ENCODE data around the gene FBXL19. TPM values are rescaled to one million over a fixed set of nuclear protein-coding genes. Genes with fewer than 3 reads are reported as not detected.

Gene FBXL19
- total RNA-seq = 21.0 and 21.5 TPM in 2 replicates

GRCh38 chr16:30923554-30924075, at the start of gene FBXL19:
TSS of gene FBXL19 (plus strand) at chr16:30923572. CDS start at chr16:30925755, 2,183 bp downstream.

GRCh38 chr16:30893744-30894539, 29.4 kb upstream of the FBXL19 start, which contains the start of gene BCL7C:
TSS of gene BCL7C (minus strand) at chr16:30894077. CDS start at chr16:30893944, 133 bp downstream.

GRCh38 chr16:30896261-30896888, 27.0 kb upstream of the FBXL19 start, which contains the start of gene CTF1:
TSS of gene CTF1 (plus strand) at chr16:30896614. CDS start at chr16:30896644, 30 bp downstream.

GRCh38 chr16:30948667-30949649, 25.6 kb downstream of the FBXL19 start, which contains the start of gene ORAI3:
TSS of gene ORAI3 (plus strand) at chr16:30949068. CDS start at chr16:30949290, 222 bp downstream.

GRCh38 chr16:30957456-30958174, 34.2 kb downstream of the FBXL19 start, which contains the start of gene SETD1A:
TSS of gene SETD1A (plus strand) at chr16:30957754. CDS start at chr16:30958732, 978 bp downstream.

GRCh38 chr16:30984669-30985400, 61.5 kb downstream of the FBXL19 start, which contains the start of gene HSD3B7:
TSS of gene HSD3B7 (plus strand) at chr16:30985207. CDS start at chr16:30985659, 452 bp downstream.

Other genes with a start within 250 kb of the FBXL19 start
- gene SRCAP, start 224.4 kb upstream of the FBXL19 start, total RNA-seq = 23.7 and 34.1 TPM in 2 replicates
- gene PHKG2, start 175.1 kb upstream of the FBXL19 start, total RNA-seq = 13.6 and 15.5 TPM in 2 replicates
- 1.1 and 1.8 TPM in 2 replicates for gene CFAP119, start 161.5 kb upstream of the FBXL19 start, total RNA-seq
- 62.3 and 62.9 TPM in 2 replicates for gene RNF40, start 161.2 kb upstream of the FBXL19 start, total RNA-seq
- 6.2 and 8.4 TPM in 2 replicates for gene ZNF629, start 136.4 kb upstream of the FBXL19 start, total RNA-seq
- gene BCL7C, start 29.5 kb upstream of the FBXL19 start, total RNA-seq = 19.8 and 26.7 TPM in 2 replicates
- gene CTF1, start 27.0 kb upstream of the FBXL19 start, total RNA-seq = 0.09 TPM in 2 replicates
- gene ORAI3, start 25.5 kb downstream of the FBXL19 start, total RNA-seq = 12.0 and 13.3 TPM in 2 replicates
- 2.2 and 2.6 TPM in 2 replicates for gene SETD1A, start 34.2 kb downstream of the FBXL19 start, total RNA-seq
- gene HSD3B7, start 61.6 kb downstream of the FBXL19 start, total RNA-seq = 4.1 and 7.4 TPM in 2 replicates
- gene STX1B, start 87.1 kb downstream of the FBXL19 start, total RNA-seq = under 0.01 TPM in 2 replicates
- 28.2 and 30.4 TPM in 2 replicates for gene STX4, start 110.0 kb downstream of the FBXL19 start, total RNA-seq
- 7.3 and 7.6 TPM in 2 replicates for gene ZNF668, start 150.7 kb downstream of the FBXL19 start, total RNA-seq
- 9.1 and 14.4 TPM in 2 replicates for gene ZNF646, start 150.8 kb downstream of the FBXL19 start, total RNA-seq
- 0.45 and 1.8 TPM in 2 replicates for gene PRSS53, start 165.4 kb downstream of the FBXL19 start, total RNA-seq
- gene VKORC1, start 171.2 kb downstream of the FBXL19 start, total RNA-seq = 58.1 and 74.6 TPM in 2 replicates
- 15.0 and 18.7 TPM in 2 replicates for gene BCKDK, start 184.8 kb downstream of the FBXL19 start, total RNA-seq
- gene KAT8, start 194.1 kb downstream of the FBXL19 start, total RNA-seq = 32.3 and 36.2 TPM in 2 replicates
- gene PRSS8, start 212.2 kb downstream of the FBXL19 start, total RNA-seq = not detected in 2 replicates
- gene PRSS36, start 226.5 kb downstream of the FBXL19 start, total RNA-seq = 0.09 and 0.27 TPM in 2 replicates